K562 (cell line): ENCODE data around the gene RNU11. TPM values are rescaled to one million over a fixed set of nuclear protein-coding genes. Genes with fewer than 3 reads are reported as not detected.

Experiments
- ARID4B ChIP-seq: sonication (generic); formaldehyde crosslinking; IDR thresholded peaks from 2 replicates; pipeline ENCODE4 v1.8.0; 2022; ENCODE audit warnings: mild to moderate bottlenecking, missing genetic modification reagents
- BRF2 ChIP-seq: IDR thresholded peaks from 3 replicates; pipeline ENCODE4 v1.6.1; 2011; ENCODE audit warnings: borderline replicate concordance, mild to moderate bottlenecking; ENCODE audit not compliant: insufficient read length, insufficient read depth
- E2F5 ChIP-seq: sonication (generic); formaldehyde crosslinking; IDR thresholded peaks from 2 replicates; pipeline ENCODE4 v1.8.0; 2022; ENCODE audit warnings: mild to moderate bottlenecking, missing genetic modification reagents
- EZH2 ChIP-seq: IDR thresholded peaks from 2 replicates; pipeline ENCODE4 v1.6.1; 2012; ENCODE audit warnings: low read depth, mild to moderate bottlenecking, inconsistent platforms, low read length, borderline replicate concordance
- FOXJ2 ChIP-seq: fragments of 200-800 bp; sonication (Bioruptor generic); IDR thresholded peaks from 2 replicates; pipeline ENCODE4 v1.6.1; 2016; ENCODE audit warnings: missing genetic modification characterization, missing compliant biosample characterization
- NFE2L1 ChIP-seq: fragments of 450-650 bp; IDR thresholded peaks from 2 replicates; pipeline ENCODE4 v1.6.1; 2016; ENCODE audit warnings: missing genetic modification characterization, low read depth, mild to moderate bottlenecking, missing compliant biosample characterization, moderate library complexity, borderline replicate concordance
- NR4A1 ChIP-seq, 2 experiments: fragments of 250-450 bp in 1 of 2; fragments of 450-650 bp in 1 of 2; sonication (Bioruptor Pico) in 1 of 2; IDR thresholded peaks; 2 replicates each; pipeline versions ENCODE4 v1.4.0 to v1.6.1; 2016 to 2020; ENCODE audit warnings: mild to moderate bottlenecking in 2 of 2, missing compliant biosample characterization in 1 of 2, missing genetic modification characterization in 1 of 2, moderate library complexity in 1 of 2
- SP1 ChIP-seq: sonication (generic); formaldehyde crosslinking; IDR thresholded peaks from 2 replicates; pipeline ENCODE4 v1.8.1; 2022; ENCODE audit warnings: mild to moderate bottlenecking, missing genetic modification reagents
- ZNF239 ChIP-seq: fragments of 250-450 bp; sonication (Bioruptor Pico); IDR thresholded peaks from 2 replicates; pipeline ENCODE4 v1.4.0; 2020; ENCODE audit warnings: mild to moderate bottlenecking
- polyA plus RNA-seq, 8 experiments: library from polyadenylated mRNA; depleted of rRNA in 4 of 8; stranded (reverse) in 5 of 8; unstranded in 3 of 8; fragments of >200 nt; fragmentation: Nextera tagmentation in 2 of 8; fragmentation: Illumina TruSeq in 1 of 8; extraction: Ambion mirVana in 2 of 8; extraction: Trizol in 1 of 8; gene quantifications; 2 replicates each; pipeline versions ENCODE4 v1.2.1 to v1.2.3, GENCODE V29; 2011 to 2014; ENCODE audit warnings: inconsistent platforms in 1 of 8, missing spikeins in 1 of 8
- total RNA-seq, 7 experiments: library from RNA; depleted of rRNA in 6 of 7; stranded (reverse); fragments of >200 nt in 6 of 7; fragmentation: Illumina TruSeq in 2 of 7; extraction: Trizol in 2 of 7; gene quantifications; 2 replicates each; pipeline versions ENCODE4 v1.2.1 to v1.2.3, GENCODE V29; 2011 to 2021; ENCODE audit warnings: low replicate concordance in 1 of 7

The RNU11 gene
- total and polyA plus RNA-seq, 9 of the 15 experiments (the other 6 are each of a cell fraction or from before 2014, with no cell fraction given) = not detected

GRCh38 chr1:28663871-28664470 lies 15.6 kb downstream of the RNU11 start (continued):
- TF ChIP-seq ARID4B (no peak), BRF2 (no peak), NFE2L1 (tag) (no peak), ZNF239 (CRISPR knock-in tag) (no peak), SP1 (no peak), NR4A1 (CRISPR knock-in tag; IDR thresholded peaks at IDR 0.05) (no peak), NR4A1 (tag; IDR thresholded peaks at IDR 0.05) (no peak), FOXJ2 (no peak), EZH2 (no peak), E2F5 (no peak)
